ENCODE measurements around the gene CELF2. TPM values are rescaled to one million over a fixed set of nuclear protein-coding genes. Genes with fewer than 3 reads are reported as not detected.

Gene CELF2
- polyA plus RNA-seq, 1 donor from 2014 or later = 55.5 TPM

GRCh38 chr10:10992072-10992471, 25.6 kb upstream of the CELF2 start:
- H3F3A ChIP-seq (ENCODE audit: insufficient read depth, low read length, poor library complexity, severe bottlenecking) = no peaks in the 10 kb centered on the region
- no peaks in the 10 kb centered on the region for H3K27me3 ChIP-seq (ENCODE audit: insufficient read depth, low read depth, low read length)
- H3K4me3 ChIP-seq (ENCODE audit: low read length) = no peak overlapping the region
- no peaks in the 10 kb centered on the region for H3K9me3 ChIP-seq (ENCODE audit: low read length)
- H3K9me2 ChIP-seq (ENCODE audit: insufficient read depth, low read length) = no peaks in the 10 kb centered on the region
- no peak overlapping the region for H3K27ac ChIP-seq (ENCODE audit: low read length)
- H3K9ac ChIP-seq (ENCODE audit: low read length) = no peak overlapping the region
- H3K36me3 ChIP-seq (ENCODE audit: insufficient read depth, low read length) = no peaks in the 10 kb centered on the region
- no peaks in the 10 kb centered on the region for H4K20me1 ChIP-seq (ENCODE audit: insufficient read depth)
- H3K79me2 ChIP-seq (replicated peaks; ENCODE audit: insufficient read depth, low read length) = no peaks in the 10 kb centered on the region
- H2AFZ ChIP-seq (ENCODE audit: low read depth, low read length) = no peak overlapping the region
- TF ChIP-seq RAD21 (conservative IDR thresholded peaks at IDR 0.05) (no peak), SMC3 (conservative IDR thresholded peaks at IDR 0.05; ENCODE audit: poor library complexity) (no peak), CTCF (IDR thresholded peaks at IDR 0.05; ENCODE audit: poor library complexity, severe bottlenecking) (no peak), EZH2 (IDR thresholded peaks at IDR 0.05; ENCODE audit: borderline replicate concordance, insufficient read depth, low read length, poor library complexity, severe bottlenecking) (no peak), MXI1 (conservative IDR thresholded peaks at IDR 0.05; ENCODE audit: poor library complexity, severe bottlenecking) (no peak), POLR2AphosphoS5 (IDR thresholded peaks at IDR 0.05) (no peak)
- no peak overlapping the region for H3K4me2 ChIP-seq (ENCODE audit: low read length)

- Histone ChIP-seq H3K79me2 (replicated peaks; ENCODE audit: insufficient read depth, low read length) (no peaks in the 10 kb centered on the region), H3K9me2 (ENCODE audit: insufficient read depth, low read length) (no peaks in the 10 kb centered on the region), H2AFZ (ENCODE audit: low read depth, low read length) (no peak overlapping the region), H3F3A (ENCODE audit: insufficient read depth, low read length, poor library complexity, severe bottlenecking) (no peaks in the 10 kb centered on the region), H4K20me1 (ENCODE audit: insufficient read depth) (no peaks in the 10 kb centered on the region), H3K4me2 (ENCODE audit: low read length) (no peak overlapping the region), H3K27ac (ENCODE audit: low read length) (no peak overlapping the region), H3K4me3 (ENCODE audit: low read length) (no peak overlapping the region), H3K36me3 (ENCODE audit: insufficient read depth, low read length) (no peaks in the 10 kb centered on the region), H3K9ac (ENCODE audit: low read length) (no peak overlapping the region), H3K27me3 (ENCODE audit: insufficient read depth, low read depth, low read length) (no peaks in the 10 kb centered on the region), H3K9me3 (ENCODE audit: low read length) (no peaks in the 10 kb centered on the region)
- TF ChIP-seq POLR2AphosphoS5 (IDR thresholded peaks at IDR 0.05) = no peak
- no peak for TF ChIP-seq SMC3 (conservative IDR thresholded peaks at IDR 0.05; ENCODE audit: poor library complexity)
- no peak for TF ChIP-seq MXI1 (conservative IDR thresholded peaks at IDR 0.05; ENCODE audit: poor library complexity, severe bottlenecking)
- no peak for TF ChIP-seq REST (IDR thresholded peaks at IDR 0.05; ENCODE audit: borderline replicate concordance)
- no peak for TF ChIP-seq EZH2 (IDR thresholded peaks at IDR 0.05; ENCODE audit: borderline replicate concordance, insufficient read depth, low read length, poor library complexity, severe bottlenecking)
- TF ChIP-seq RAD21 (conservative IDR thresholded peaks at IDR 0.05) = no peak
These were observed 24.5 kb upstream of the CELF2 start for GRCh38 chr10:10992961-10993714.
